A549 treated with AZD9567 at 1 μM for 4 hours (cell line): ENCODE results near the gene INS. TPM values are rescaled to one million over a fixed set of nuclear protein-coding genes. Genes with fewer than 3 reads are reported as not detected.

Experiments used
- total RNA-seq: library from RNA; stranded (reverse); fragments of 200-300 nt; extraction: Qiagen RNA extraction; gene quantifications from 5 replicates; pipeline ENCODE4 v1.2.3, GENCODE V29; 2022; ENCODE audit not compliant: insufficient read depth

Gene INS
- not detected in 5 replicates for total RNA-seq

GRCh38 chr11:2160736-2161259, at the start of gene INS:
Gene INS, minus strand, starts transcription at chr11:2161209. Its CDS starts 238 bp downstream, at chr11:2160971.

DNA sequence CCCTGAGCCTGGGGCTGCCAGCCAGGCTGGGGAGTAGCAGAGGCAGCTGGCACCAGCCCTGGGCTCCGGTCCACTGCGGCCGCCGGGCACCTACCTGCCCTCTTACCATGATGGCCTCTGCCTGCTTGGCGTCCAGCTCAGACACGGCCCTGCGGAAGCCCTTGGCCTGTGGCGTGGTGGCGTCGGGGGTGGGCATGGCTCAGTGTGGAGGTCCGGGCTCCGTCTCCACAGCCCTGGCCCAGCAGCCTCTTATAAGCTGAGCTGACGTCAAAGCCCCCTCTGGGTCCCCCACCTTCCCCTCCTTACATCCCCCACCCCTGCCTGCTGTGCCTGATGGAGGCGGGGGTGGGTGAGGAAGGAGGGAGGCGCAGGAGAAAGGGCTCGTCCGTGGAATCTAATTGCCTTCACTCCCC, 10.6 kb upstream of the INS start, which contains the start of gene TH:
TH (minus strand) TSS at position 225 of the 413 bp plus-strand sequence; CDS start at position 196, 29 bp downstream.

DNA sequence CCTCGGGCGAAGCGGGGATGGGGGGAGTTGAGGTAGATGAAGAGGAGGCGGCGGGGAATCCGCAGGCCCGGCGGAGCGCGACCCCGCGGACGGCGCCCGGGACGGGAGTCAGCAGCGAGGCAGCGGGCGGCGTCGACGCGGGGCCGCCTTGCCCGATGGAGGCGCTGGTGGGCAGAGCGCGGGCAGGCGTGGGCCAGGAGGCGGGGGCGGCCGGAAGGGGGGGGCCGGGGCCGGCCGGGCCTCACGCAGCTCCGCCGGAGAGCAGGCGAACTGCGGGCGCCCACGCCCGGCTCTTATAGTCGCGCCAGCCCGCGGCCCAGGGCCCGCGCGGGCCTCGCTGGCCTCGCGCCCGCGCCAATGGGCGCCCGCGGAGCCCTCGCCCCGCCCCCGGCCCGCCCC, 21.9 kb downstream of the INS start, which contains the start of gene IGF2:
IGF2 (minus strand) TSS at position 267 of the 399 bp plus-strand sequence. CDS start 3,866 bp downstream, outside the sequence.

Other genes starting within 250 kb of the INS start
- 0.22 TPM in 1 of 5 replicates, not detected in the others for gene TNNT3, start 241.5 kb downstream of the INS start, total RNA-seq
- gene MRPL23, start 213.9 kb downstream of the INS start, total RNA-seq, result 127 to 156 TPM (median 148 TPM) in 5 replicates
- gene H19, start 163.4 kb downstream of the INS start, total RNA-seq, result 6.5 to 15.3 TPM (median 13.4 TPM) in 5 replicates
- 1.7 to 7.7 TPM (median 1.9 TPM) in 5 replicates for gene IGF2, start 21.8 kb downstream of the INS start, total RNA-seq
- 0.12 to 0.14 TPM in 2 of 5 replicates, not detected in the others for gene TH, start 10.6 kb upstream of the INS start, total RNA-seq
- 0.03 TPM in 1 of 5 replicates, not detected in the others for gene ASCL2, start 109.4 kb upstream of the INS start, total RNA-seq
- not detected in 5 replicates for gene C11orf21, start 140.7 kb upstream of the INS start, total RNA-seq
- gene TSPAN32, start 140.8 kb upstream of the INS start, total RNA-seq, result not detected in 5 replicates
- 325 to 427 TPM (median 404 TPM) in 5 replicates for gene CD81, start 216.1 kb upstream of the INS start, total RNA-seq
- gene TSSC4, start 239.5 kb upstream of the INS start, total RNA-seq, result 51.0 to 75.9 TPM (median 66.0 TPM) in 5 replicates